ENCODE results near the gene RBM4.

DNA sequence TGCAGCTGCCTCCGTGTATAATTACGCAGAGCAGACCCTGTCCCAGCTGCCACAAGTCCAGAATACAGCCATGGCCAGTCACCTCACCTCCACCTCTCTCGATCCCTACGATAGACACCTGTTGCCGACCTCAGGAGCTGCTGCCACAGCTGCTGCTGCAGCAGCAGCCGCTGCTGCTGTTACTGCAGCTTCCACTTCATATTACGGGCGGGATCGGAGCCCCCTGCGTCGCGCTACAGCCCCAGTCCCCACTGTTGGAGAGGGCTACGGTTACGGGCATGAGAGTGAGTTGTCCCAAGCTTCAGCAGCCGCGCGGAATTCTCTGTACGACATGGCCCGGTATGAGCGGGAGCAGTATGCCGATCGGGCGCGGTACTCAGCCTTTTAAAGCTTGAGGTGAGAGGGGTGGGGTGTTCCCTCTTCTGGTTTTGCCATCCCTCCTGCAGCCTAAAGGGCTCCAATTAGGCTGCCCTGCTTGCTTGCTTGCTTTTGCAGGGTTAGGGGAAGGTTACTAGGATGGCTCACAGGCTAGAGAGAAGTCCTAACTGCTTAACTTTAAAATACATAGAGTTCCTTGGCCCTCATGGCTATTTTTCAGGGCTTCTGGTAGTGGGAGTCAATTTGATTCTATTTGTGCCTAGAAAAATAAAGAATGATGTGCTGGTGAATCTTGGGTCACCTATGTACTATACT lies 5.4 kb downstream of the RBM4 start:
- no peak for TF ChIP-seq CTCF (IDR thresholded peaks at IDR 0.05 in 4 of 5, conservative IDR thresholded peaks at IDR 0.05 in 1 of 5)
- TF ChIP-seq POLR2A (IDR thresholded peaks at IDR 0.05): no peak

All from gastrocnemius medialis (tissue), 4 donors.